Testis (tissue), 2 donors: ENCODE data around the gene RETREG2.

Experiments
- CTCF ChIP-seq, 3 experiments: fragments of 450-650 bp in 2 of 3; fragments of 200-600 bp in 1 of 3; sonication (generic) in 1 of 3; IDR thresholded peaks; one replicate each; pipeline ENCODE4 v1.5.1; 2016 to 2019; ENCODE audit warnings: antibody characterized with exemption in 3 of 3, mild to moderate bottlenecking in 2 of 3, moderate library complexity in 1 of 3
- POLR2A ChIP-seq: fragments of 450-650 bp; IDR thresholded peaks from one replicate; pipeline ENCODE4 v1.6.1; 2017; ENCODE audit warnings: antibody characterized with exemption, mild to moderate bottlenecking, moderate library complexity

GRCh38 chr2:219142329-219142728 is 35.7 kb upstream of the RETREG2 start:
- TF ChIP-seq CTCF (IDR thresholded peaks at IDR 0.05) (no peak), POLR2A (no peak)
